Stimulated activated naive CD8-positive, alpha-beta T cell treated with anti-CD3 and anti-CD28 coated beads, Interleukin-15, Interleukin-2, amounts not matched to agents 100 U/mL and 50 U/mL, for 24 hours (primary cell): Measurements from ENCODE around the gene GPATCH1.

Experiments
- ATAC-seq: fragments of 150-1000 bp; cut with Tn5 transposase; one replicate; pipeline ENCODE4 v1.10.0; 2021
- DNase-seq: peaks from one replicate; pipeline ENCODE4 v3.0.0; 2021

GPATCH1 gene

DNA sequence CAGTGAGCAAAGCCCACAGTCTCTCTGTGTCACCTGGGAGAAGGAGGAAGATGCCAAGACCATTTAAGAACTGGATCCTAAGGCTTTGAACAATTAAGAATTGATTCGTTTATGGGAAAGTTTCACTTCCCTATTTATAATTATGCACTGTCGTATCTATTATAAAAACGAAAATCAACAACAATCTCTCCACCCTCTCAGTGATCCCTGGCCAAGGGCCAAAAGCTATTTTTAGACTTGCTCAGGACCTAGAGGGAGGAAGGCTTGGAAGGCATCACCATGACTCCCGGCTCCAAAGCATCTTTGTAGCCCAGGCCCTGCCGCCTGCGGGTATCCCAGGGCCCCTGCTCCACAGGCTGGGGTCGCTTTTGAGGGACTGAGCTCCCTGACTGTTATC, 17.6 kb upstream of the GPATCH1 start:
- ATAC-seq: no peak

DNA sequence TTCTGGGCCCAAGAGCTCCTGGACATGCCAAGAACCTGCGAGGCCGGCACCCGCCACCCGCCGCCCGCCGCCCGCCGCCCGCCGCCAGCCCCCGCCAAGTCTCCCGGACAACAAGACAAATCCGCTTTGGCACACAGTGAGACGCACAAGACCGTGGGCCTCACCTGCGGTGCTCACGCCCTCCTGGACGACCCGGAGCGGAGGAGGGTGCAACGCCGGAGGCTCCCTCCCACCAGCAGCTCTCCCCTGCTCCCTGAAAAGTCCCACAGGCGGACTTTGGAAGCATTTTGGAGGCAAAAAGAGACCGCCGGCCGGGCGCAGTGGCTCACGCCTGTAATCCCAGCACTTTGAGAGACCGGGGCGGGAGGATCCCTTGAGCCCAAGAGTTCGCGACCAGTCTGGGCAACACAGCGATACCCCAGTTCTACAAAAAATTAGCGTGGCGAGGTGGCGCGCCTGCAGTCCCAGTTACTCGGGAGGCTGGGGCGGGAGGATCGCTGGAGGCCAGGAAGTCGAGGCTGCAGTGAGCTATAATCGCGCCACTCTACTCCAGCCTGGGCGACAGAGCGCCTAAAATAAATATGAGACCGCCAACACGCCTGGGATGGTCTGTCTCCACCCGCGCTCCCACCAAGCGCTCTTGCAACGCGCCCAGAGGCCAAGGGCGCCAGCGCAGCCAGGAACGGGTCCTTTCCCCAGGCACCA, 17.1 kb upstream of the GPATCH1 start:
- no peak for ATAC-seq

More for the DNA sequence above, 17.6 kb upstream of the GPATCH1 start:
- DNase-seq: no peak

DNA sequence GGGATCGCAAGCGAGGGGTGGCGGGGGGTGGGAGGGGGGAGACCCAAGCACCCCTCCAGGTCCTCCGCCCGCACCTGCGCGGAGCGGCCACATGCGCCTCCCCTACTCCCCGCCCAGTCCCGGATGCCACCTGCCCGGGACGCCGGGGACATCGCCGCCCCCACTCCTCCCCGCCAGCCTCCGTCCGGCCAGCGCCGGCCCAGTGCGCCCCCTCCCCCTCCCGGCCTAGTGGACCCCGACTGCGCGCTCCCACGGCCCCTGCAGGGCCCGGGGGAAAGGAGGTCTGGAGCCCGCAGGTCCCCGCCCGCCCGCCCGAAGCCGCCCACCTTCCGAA, 16.6 kb upstream of the GPATCH1 start:
- DNase-seq (peak; percentile 44), ATAC-seq (peak; percentile 51)

More for the DNA sequence above, 17.1 kb upstream of the GPATCH1 start:
- no peak for DNase-seq

DNA sequence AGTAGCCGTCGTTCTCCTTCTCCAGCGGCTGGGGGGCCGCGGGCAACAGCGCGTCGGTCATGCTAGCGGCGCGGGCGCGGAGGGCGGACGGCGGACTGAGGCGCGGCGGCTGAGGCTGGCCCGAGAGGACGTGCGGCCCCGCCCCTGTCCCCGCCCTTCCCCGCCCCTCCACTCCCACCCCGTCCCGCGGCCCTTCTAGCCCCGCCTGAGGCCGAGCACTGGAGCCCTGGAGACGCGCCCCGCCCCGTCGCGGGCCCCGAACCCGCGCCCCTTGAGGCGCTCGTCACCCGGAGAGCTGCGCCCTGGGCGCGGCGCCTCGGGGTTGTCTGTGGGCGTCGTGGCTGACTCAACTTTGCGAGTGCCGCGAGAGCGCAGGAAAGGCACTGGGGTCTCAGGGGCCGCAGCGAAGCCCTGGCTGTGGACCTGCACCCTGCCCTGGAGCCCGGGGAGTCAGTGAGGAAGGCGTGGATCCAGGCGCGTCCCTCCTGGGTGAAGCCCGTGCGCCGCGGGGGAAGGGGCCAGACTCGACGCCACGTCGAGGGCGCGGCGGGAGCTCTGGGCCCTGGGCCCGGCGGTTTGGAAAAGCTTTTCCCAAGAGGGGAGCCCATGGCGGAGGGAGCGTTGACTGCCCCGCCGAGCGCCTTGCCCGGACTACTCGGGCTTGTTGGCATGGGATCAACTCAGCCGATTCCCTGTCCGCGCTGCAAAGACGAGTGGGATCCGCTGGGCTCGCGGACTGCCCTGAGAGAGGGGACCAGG, 16.0 kb upstream of the GPATCH1 start, which contains the start of gene RHPN2:
RHPN2 (minus strand) TSS at position 97 of the 759 bp plus-strand sequence; CDS start at position 61, 36 bp downstream.
- ATAC-seq (peak; percentile 92), DNase-seq (peak; percentile 75)

DNA sequence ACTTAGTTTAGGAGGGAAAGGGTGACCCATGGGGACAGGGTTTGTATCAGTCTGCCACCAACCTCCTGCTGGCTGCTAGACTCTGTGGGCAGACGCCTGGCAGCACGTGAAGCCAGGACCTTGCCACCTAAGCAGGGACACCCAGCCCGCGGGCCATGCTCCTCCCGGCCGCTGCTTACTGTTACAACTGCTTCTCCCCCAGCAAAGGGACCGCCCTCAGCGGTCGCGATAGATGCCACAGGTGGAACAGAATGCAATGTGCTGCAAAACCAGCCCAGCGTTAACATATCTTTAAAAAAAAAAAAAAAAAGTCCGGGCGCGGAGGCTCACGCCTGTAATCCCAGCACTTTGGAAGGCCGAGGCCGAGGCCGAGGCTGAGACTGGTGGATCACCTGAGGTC, 14.4 kb upstream of the GPATCH1 start:
- no peak for DNase-seq
- ATAC-seq: no peak

DNA sequence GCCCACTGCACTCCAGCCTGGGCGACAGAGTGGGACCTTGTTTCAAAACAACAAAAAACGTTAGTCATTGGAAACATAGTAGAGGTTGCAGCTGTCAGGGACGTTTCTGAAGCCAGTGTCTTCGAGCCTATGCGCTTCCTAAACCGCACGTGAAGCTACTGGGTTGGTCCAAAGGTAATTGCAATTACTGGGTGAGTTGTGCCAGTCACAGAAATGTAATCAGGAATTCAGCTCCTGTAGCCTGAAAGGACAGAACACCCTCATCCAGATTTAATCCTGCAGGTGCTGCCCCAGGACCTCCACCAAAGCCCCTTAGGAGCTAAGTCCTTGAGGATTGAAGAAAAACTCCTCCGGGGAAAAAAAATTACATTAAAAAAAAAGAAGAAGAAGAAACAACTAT, 13.9 kb upstream of the GPATCH1 start:
- DNase-seq (no peak), ATAC-seq (no peak)

DNA sequence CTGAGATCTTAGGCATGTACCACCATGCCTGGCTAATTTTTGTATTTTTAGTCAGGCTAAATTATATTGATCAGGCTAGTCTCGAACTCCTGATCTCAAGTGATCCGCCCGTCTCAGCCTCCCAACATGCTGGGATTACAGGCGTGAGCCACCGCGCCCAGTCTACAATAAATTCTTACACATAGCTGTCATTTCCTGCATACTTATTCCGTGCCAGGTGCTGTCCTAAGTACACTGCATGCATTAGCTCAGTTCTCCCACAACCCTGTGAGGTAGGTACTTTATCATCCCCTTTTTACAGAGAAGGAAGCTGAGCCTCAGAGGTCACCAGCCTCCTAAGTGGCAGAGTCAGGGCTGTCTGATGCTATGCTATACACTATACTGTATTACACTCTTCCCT, 9.1 kb upstream of the GPATCH1 start:
- ATAC-seq (no peak), DNase-seq (no peak)

DNA sequence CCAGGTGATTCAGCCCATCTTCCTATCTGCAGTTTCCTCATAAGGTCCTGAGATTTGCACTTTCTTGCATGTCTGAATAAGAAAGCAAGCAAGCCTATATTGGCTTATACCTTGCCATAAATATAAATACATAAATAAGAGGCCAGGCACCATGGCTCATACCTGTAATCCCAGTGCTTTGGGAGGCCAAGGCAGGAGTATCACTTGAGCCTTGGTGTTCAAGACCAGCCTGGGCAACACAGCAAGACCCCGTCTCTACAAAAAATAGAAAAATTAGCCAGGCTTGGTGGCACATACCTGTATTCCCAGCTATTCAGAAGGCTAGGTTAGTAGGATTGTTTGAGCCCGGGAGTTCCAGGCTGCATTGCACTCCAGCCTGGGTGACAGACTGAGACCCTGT, 5.5 kb upstream of the GPATCH1 start:
- ATAC-seq: no peak
- no peak for DNase-seq

DNA sequence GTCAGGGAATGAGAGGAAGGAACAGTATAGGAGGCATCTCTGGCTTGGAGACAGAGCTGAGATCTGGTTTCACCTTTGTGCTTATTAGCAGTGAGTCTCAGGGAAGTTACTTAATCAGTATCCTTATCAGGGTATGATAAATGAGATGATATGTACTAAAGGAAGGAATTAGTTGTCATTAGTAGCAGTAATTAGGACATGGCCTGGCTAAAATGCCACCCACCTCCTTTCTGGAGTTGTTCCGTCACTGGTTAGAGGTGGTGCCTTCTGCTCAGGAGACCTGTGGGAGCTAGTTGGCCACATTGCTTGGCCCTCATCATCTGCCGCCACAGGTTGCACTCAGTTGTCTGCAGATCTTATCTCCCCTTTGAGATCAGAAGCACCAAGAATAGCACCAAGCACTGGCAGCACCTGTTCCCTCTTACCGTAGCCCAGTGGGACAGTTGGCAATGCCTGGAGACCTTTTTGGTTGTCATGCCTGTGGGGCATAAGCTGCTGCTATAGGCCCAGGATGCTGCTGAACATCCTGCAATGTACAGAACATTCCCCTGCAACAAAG, 4.7 kb downstream of the GPATCH1 start:
- DNase-seq: no peak
- no peak for ATAC-seq

DNA sequence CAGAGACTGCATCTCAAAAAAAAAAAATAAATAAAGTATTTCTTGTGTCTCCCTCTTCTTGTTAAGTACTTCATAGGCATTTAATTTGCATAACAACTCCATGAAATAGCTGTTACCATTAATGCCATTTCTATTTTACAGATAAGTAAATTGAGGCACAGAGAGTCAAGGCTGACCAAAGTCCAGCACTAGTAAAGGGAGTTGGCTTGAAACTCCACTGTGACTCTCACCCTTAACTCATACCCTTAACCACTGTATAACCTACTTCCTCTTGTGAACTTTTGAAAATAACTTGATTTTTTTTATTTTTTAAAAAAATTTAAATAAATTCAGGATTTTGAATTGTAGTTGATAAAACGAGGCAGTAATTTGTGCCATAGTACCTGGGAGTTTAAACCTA, 6.0 kb downstream of the GPATCH1 start:
- ATAC-seq (no peak), DNase-seq (no peak)

DNA sequence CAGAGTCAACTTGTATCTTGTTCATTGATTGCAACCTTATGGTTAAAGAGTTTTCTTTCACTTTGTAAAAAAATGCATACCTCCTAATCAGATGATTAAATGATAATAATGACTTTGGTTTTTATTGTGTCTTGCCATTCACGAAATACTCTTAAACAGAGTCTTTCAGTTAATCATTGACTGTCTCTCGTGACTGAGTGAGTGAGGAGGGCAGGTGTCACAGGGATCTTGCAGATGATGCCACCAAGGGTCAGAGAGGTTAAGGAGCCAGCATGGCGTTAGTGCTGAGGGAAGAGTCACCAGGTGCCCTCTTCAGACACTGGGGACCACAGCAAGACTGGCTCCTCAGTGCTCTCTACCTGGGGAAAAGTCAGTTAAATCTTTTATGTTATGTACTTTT, 8.0 kb downstream of the GPATCH1 start:
- DNase-seq (no peak), ATAC-seq (no peak)

DNA sequence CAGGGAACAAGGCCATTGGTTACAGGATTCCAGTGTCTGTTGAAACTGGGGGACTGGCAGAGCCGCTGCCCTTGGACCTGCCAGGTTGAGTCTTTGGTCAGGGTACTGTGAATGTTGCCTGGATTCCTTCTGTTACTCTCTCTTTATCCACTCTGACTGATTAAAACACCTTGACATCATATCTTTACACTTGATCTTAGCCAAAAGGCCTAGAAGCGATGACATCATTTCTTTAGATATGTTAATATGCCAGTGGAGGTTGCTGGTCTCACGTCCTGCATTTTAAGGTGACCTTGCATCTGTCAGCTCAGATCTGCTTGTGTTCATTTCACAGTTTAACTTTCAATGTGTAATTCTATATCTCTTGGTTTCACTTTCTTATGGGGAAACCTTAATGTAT, 9.2 kb downstream of the GPATCH1 start:
- DNase-seq: no peak
- no peak for ATAC-seq

DNA sequence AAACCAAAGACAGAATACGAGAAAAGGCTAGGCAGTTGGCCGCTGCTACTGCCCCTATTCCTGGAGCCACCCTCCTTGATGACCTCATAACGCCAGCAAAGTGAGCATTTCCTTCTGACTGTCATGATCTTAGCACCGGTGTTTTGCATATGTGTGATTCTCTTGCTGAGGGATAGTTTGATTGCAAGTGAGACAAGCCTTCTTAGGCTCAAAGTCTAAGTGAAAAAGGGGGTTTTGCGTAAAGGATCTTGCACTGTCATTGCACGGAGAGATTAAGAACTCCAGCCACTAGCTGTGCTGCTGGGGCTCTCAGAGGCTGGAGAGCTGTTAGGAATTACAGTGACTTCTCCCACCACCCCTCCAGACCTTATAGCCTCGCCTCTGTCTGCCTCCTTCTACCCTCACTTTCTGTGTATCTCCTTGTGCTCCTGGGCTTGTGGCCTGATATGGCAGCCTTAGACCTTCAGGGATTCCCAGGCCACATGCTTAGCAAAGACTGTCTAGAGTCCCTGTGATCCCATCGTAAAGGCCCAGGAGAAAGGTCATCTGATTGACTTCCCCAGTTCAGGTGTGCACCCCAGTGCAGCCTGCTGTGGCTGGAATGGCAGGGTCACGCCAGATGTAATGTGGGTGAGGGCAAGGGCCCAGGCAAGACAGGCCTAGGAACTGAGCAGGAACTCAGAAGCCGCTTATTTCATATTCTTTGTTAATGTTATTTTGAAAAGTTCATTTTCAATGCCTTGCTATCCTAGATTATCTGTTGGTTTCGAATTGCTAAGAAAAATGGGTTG, 12.6 kb downstream of the GPATCH1 start:
- DNase-seq (no peak), ATAC-seq (no peak)

DNA sequence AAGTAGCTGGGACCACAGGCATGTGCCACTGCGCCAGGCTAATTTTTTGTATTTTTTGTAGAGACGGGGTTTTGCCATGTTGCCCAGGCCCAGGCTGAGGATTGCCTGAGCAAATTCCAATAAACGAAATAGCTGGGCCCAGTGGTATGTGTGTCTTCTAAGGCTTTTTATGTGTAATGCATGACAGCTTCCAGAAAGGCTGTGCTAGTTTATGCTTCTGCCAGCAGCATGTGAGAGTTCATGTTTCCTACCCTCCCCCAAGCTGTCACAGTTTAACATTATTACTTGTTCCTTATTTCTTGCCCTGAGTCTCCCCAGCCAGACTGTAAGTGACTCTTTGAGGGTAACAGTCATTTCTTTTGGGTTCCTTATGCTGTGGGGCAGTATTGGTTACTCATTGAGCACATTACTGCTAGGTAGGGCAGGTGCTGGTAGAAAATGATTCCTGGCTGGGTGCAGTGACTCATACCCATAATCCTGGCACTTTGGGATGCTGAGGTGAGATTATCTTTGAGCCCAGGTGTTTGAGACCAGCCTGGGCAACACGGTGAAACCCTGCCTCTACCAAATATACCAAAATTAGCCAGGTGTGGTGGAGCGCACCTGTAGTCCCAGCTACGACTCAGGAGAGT, 13.6 kb downstream of the GPATCH1 start:
- no peak for DNase-seq
- ATAC-seq: no peak

DNA sequence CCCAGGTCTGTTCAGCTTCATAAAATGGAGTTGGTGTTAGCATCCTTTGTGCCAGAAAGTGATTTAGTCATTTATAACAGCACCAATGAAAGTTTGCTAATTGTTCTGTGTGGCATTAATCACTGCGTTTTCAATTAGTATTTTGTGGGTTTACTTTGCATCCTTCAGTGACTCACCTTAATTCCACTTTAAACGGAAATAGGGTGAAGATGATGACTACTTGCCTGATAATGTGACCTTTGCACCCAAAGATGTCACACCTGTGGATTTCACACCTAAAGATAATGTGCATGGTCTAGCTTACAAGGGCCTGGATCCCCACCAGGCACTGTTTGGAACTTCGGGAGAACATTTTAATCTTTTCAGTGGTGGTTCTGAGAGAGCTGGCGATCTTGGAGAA, 15.0 kb downstream of the GPATCH1 start:
- DNase-seq (no peak), ATAC-seq (no peak)

DNA sequence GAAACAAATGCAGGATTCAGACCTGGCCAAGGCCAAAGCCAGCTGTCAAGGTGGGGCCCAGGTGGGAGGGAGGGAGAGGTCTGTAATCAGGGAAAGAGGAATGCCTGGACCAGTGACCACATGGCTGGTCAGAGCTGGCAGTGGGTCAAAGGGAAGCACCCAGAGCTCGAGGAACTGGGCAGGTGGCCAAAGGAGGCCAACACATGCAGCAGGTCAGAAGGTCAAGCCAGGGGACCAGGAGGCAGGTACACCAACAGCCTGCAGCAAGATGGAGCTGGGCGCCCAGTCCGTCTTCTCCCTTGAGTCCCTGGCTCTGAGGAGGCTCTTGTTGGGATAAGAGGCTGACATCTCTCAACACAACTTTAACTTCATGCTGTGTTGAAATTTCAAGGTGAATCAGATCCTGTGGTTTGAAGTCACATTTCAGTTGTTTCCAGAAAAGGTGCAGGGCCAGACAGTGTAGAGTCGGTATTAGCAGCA, 17.1 kb downstream of the GPATCH1 start:
- ATAC-seq (no peak), DNase-seq (no peak)

DNA sequence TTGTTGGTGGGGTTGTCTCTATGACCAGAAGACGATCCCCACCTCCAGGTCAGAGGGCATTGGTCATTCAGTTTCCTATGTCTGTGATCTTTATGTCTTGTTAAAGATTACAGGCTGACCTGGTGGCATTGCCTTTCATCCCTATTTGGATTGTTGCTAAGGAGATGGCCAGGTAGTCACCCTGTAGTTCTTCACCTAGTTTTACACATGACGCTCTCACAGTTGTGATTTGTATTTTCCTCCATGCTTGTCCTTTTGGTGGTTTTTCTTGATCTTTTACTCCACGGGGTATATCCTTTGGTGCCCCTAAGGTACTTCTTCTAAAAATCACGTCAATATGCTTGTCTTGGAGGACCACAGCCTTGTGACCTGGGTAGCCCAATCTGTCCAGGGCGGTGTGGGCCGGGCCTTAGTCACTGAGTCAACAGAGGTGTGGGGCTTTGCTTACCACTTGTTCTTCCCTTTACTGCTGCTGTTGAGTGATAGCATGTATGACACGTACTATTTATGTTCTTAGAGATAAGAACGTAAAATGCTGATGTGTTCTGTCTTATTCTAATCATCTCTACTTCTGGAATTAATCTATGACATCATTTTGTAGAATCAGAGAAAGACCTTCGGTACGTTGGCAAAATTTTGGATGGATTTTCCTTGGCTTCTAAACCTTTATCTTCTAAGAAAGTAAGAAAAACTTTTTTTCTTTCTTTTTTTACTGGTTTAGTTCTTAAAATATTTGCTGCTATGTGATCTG, 20.1 kb downstream of the GPATCH1 start:
- DNase-seq (no peak), ATAC-seq (no peak)

DNA sequence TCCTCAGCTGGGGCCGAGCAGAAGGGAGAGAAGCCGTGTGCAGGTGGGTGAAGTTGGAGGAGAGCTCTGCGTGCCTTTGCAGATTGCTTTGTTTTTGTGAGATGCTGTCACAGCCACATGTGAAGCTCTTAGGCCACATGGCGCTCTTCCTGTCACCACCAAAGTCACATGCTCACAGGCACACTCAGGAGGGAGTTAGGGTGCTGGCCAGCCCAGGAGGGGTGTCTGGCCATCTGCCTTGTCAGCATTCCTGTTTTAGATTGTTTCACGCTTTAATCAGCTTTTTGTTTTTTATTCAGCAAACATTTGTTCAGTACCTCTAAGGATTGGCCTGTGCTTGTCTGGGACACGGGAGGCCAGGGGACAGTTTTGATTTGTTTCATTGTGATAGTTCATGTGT, 21.9 kb downstream of the GPATCH1 start:
- ATAC-seq (no peak), DNase-seq (no peak)

DNA sequence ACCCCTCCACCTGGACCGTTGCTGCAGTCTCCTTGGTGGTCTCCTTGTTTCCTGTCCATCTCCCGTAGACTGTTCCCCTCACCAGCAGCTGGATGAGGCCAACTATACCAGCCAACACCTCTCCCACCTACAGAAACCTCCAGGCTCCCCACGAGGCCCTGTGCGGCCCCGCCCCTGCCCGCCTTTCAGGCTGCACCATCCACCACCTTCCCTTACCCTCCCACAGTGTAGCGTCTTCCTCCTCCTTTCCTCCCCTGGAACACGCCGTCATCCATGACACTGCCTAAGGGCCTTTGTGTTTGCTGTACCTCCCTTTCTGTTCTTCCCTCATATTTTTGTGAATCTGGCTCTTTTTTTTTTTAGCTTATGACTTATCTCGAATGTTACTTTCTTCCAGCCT, 27.2 kb downstream of the GPATCH1 start:
- no peak for ATAC-seq
- DNase-seq: no peak

DNA sequence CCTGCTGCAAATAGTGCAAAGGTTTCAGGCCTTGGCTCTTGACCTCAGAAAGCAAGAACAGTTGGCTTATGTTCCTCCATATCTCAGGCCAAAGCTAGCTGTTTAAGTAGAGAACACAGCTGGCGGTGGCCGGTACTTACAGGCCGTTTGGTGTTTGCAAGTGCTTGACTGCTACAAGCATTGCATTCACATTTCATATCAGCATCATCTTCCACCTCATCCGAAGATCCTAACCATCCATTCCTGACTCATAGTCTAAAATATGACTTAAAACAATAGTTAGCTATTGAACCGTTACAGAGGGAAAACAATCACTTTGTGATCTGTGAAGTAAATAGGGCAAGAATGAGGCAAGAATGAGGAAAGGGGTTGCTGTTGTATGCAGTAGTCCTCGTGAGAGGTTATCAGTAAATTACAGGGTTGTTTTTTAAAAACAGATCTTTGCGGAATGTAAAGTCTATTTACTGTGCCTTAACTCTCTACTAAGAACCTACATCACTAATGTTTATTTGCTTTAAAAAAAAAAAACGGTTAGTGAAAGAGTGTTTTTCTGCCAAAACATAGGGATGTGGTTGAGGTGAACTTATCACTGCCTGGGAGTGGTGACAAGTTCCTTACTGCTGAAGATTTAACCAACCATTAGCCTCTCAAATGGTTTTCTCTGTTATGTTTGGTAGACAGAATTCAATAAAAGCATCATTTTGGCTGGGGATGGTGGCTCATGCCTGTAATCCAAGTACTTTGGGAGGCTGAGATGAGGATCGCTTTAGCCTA, 29.3 kb downstream of the GPATCH1 start:
- no peak for DNase-seq
- no peak for ATAC-seq

DNA sequence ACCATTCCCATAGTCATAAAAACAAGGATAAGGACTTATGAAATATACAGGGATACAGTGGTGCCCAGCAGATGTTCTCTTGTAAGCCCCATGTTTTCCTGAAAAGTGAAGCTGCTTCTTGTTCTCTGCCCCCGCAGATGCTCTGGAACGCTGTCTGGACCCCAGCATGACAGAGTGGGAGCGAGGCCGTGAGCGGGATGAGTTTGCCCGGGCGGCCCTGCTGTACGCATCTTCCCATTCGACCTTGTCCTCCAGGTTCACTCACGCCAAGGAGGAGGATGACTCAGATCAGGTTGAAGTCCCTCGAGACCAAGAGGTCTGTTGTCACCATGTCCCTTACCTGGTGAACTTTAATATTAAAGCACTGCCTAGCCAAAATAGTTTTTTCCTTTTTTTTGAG, 30.6 kb downstream of the GPATCH1 start:
- DNase-seq: no peak
- ATAC-seq: no peak
